HepG2 (cell line): Measurements from ENCODE around the gene FLOT2. TPM values are rescaled to one million over a fixed set of nuclear protein-coding genes. Genes with fewer than 3 reads are reported as not detected.

Experiments
- ATAC-seq: fragments of 200-7000 bp; cut with Tn5 transposase; 3 replicates; pipeline ENCODE4 v1.9.1; 2020; ENCODE audit warnings: mild to moderate bottlenecking, moderate library complexity
- BruUV-seq: library from RNA; stranded (reverse); fragments of 400-500 nt; replicated peaks from 2 replicates; lab custom pipeline; 2021; lab: Mats Ljungman, UMichigan
- CTCF ChIA-PET: fragments of 300-600 bp; formaldehyde crosslinking; extraction: SDS; loops from one replicate; lab custom pipeline; 2021; ENCODE audit warnings: low total read pairs, inconsistent platforms, low intra/inter-chr PET ratio; lab: Yijun Ruan, JAX
- POLR2A ChIA-PET: fragments of 350-600 bp; sonication (Branson Sonifier 250); formaldehyde crosslinking; loops from one replicate; lab custom pipeline; 2020; ENCODE audit warnings: antibody characterized with exemption, inconsistent platforms; lab: Yijun Ruan, JAX
- DNase-seq: peaks from one replicate; pipeline ENCODE4 v3.0.0-alpha.2; 2015; ENCODE audit warnings: low spot score
- FAIRE-seq: peaks from 3 replicates; lab custom pipeline; 2011; peaks lifted over from hg19 to GRCh38; lab: Jason Lieb, UNC
- H2AFZ ChIP-seq: one replicate; pipeline ENCODE4 v1.6.1; 2011; ENCODE audit warnings: low read length, inconsistent platforms
- H3K27ac ChIP-seq: fragments of 300-600 bp; 3 replicates; pipeline ENCODE4 v1.8.0; 2011; ENCODE audit warnings: mixed run types, mild to moderate bottlenecking, mixed read lengths, low read length, inconsistent platforms; ENCODE audit not compliant: insufficient read depth; ENCODE audit errors: extremely low read length
- H3K27me3 ChIP-seq, 2 experiments: fragments of 200-600 bp in 1 of 2; 2 replicates in 1 of 2; 3 replicates in 1 of 2; pipeline versions ENCODE4 v1.6.0 to v1.8.0; 2011; ENCODE audit warnings: low read length in 2 of 2, mild to moderate bottlenecking in 2 of 2, moderate library complexity in 2 of 2, inconsistent platforms in 1 of 2; ENCODE audit not compliant: insufficient read depth in 2 of 2, control insufficient read depth in 1 of 2
- H3K36me3 ChIP-seq, 2 experiments: fragments of 200-600 bp in 1 of 2; replicated peaks in 1 of 2; 2 replicates in 1 of 2; 3 replicates in 1 of 2; pipeline versions ENCODE4 v1.5.1 to v1.8.0; 2011; ENCODE audit warnings: low read length in 2 of 2, inconsistent platforms in 1 of 2; ENCODE audit not compliant: insufficient read depth in 2 of 2, control insufficient read depth in 1 of 2
- H3K4me1 ChIP-seq: 2 replicates; pipeline ENCODE4 v1.5.1; 2012; ENCODE audit warnings: low read length, inconsistent platforms; ENCODE audit not compliant: insufficient read depth
- H3K4me2 ChIP-seq: 2 replicates; pipeline ENCODE4 v1.6.0; 2011; ENCODE audit warnings: low read depth, low read length, inconsistent platforms
- H3K4me3 ChIP-seq, 3 experiments: fragments of 200-600 bp in 1 of 3; sonication (generic), shearing (Covaris generic) in 1 of 3; replicated peaks in 1 of 3; 2 replicates each; pipeline ENCODE4 v1.5.1; 2011 to 2016; ENCODE audit warnings: low read length in 3 of 3, inconsistent platforms in 2 of 3, low read depth in 2 of 3, mild to moderate bottlenecking in 2 of 3, control low read depth in 1 of 3, mixed read lengths in 1 of 3; ENCODE audit not compliant: insufficient read depth in 1 of 3
- H3K79me2 ChIP-seq: one replicate; pipeline ENCODE4 v1.6.1; 2011; ENCODE audit warnings: low read length, inconsistent platforms; ENCODE audit not compliant: insufficient read depth
- H3K9ac ChIP-seq: 2 replicates; pipeline ENCODE4 v1.6.0; 2011; ENCODE audit warnings: mild to moderate bottlenecking, low read depth, low read length, inconsistent platforms; ENCODE audit not compliant: insufficient read depth
- H3K9me3 ChIP-seq: 2 replicates; pipeline ENCODE4 v1.5.1; 2012; ENCODE audit warnings: mild to moderate bottlenecking, low read length
- H4K20me1 ChIP-seq: 2 replicates; pipeline ENCODE4 v1.6.0; 2011; ENCODE audit warnings: inconsistent platforms, mild to moderate bottlenecking, low read length, moderate library complexity; ENCODE audit not compliant: insufficient read depth
- ARNT ChIP-seq: fragments of 450-650 bp; IDR thresholded peaks from 2 replicates; pipeline ENCODE4 v1.6.1; 2017
- FLYWCH1 ChIP-seq: sonication (generic); formaldehyde crosslinking; IDR thresholded peaks from 2 replicates; pipeline ENCODE4 v1.8.1; 2023; ENCODE audit warnings: mild to moderate bottlenecking, missing genetic modification reagents
- KAT8 ChIP-seq: IDR thresholded peaks from 2 replicates; pipeline ENCODE4 v1.6.1; 2016; ENCODE audit warnings: missing genetic modification reagents, missing compliant biosample characterization
- PITX1 ChIP-seq: sonication (generic); formaldehyde crosslinking; IDR thresholded peaks from 2 replicates; pipeline ENCODE4 v1.5.1; 2020; ENCODE audit warnings: mild to moderate bottlenecking, missing genetic modification reagents
- POLR2A ChIP-seq, 2 experiments: IDR thresholded peaks; 2 replicates each; pipeline ENCODE4 v1.6.1; 2011; ENCODE audit warnings: low read depth in 2 of 2, low read length in 2 of 2, mild to moderate bottlenecking in 1 of 2, moderate library complexity in 1 of 2; ENCODE audit not compliant: insufficient read depth in 1 of 2
- POLR2G ChIP-seq: fragments of 200-400 bp; formaldehyde crosslinking; IDR thresholded peaks from 2 replicates; pipeline ENCODE4 v1.6.1; 2018; ENCODE audit warnings: mild to moderate bottlenecking, low read depth, low read length, moderate library complexity
- REPIN1 ChIP-seq: sonication (generic); formaldehyde crosslinking; IDR thresholded peaks from 2 replicates; pipeline ENCODE4 v1.8.0; 2022; ENCODE audit warnings: missing genetic modification reagents, low read depth, mild to moderate bottlenecking, borderline replicate concordance
- SOX5 ChIP-seq: IDR thresholded peaks from 2 replicates; pipeline ENCODE4 v1.6.1; 2016; ENCODE audit warnings: borderline replicate concordance
- TFAP4 ChIP-seq: sonication (generic); IDR thresholded peaks from 2 replicates; pipeline ENCODE4 v1.6.1; 2016; ENCODE audit warnings: low read depth, borderline replicate concordance
- ZNF274 ChIP-seq: sonication (generic); formaldehyde crosslinking; IDR thresholded peaks from 2 replicates; pipeline ENCODE4 v1.5.1; 2020; ENCODE audit warnings: mild to moderate bottlenecking, missing genetic modification reagents
- ZNF883 ChIP-seq: sonication (generic); formaldehyde crosslinking; IDR thresholded peaks from 2 replicates; pipeline ENCODE4 v1.5.1; 2020; ENCODE audit warnings: mild to moderate bottlenecking, missing genetic modification reagents; ENCODE audit errors: not compliant biosample characterization
- ZZZ3 ChIP-seq: sonication (generic); formaldehyde crosslinking; IDR thresholded peaks from 2 replicates; pipeline ENCODE4 v1.4.0; 2020; ENCODE audit warnings: missing genetic modification reagents, mild to moderate bottlenecking, borderline replicate concordance
- whole genome bisulfite sequencing: methylation state at CpG from one replicate; pipeline ENCODE4 v1.1.6; 2017; ENCODE audit warnings: low lambda C conversion rate; 5-methylcytosine and 5-hydroxymethylcytosine counted together
- in situ Hi-C: cut with HindIII; loops from 2 replicates; pipeline ENCODE4 v1.10.0; 2017; ENCODE audit warnings: low pct_unique_long_range_greater_than_20kb; ENCODE audit not compliant: extremely low pct_ligation_motif_present
- intact Hi-C: fragments of 100-400 bp; cut with micrococcal nuclease; formaldehyde crosslinking; loops from one replicate; pipeline ENCODE4 v1.10.0; 2022; ENCODE audit not compliant: unreplicated experiment
- polyA plus RNA-seq, 8 experiments: library from polyadenylated mRNA; depleted of rRNA in 3 of 8; stranded (reverse) in 7 of 8; unstranded in 1 of 8; fragments of >200 nt; fragmentation: Illumina TruSeq in 4 of 8; extraction: Trizol in 4 of 8; gene quantifications; 2 replicates each; pipeline versions ENCODE4 v1.2.1 to v1.2.3, GENCODE V29; 2011 to 2016; ENCODE audit warnings: low read depth in 4 of 8, missing spikeins in 1 of 8, mixed read lengths in 1 of 8; ENCODE audit not compliant: insufficient read depth in 1 of 8
- total RNA-seq, 5 experiments: library from RNA; depleted of rRNA; stranded (reverse); fragments of >200 nt; fragmentation: Illumina TruSeq; extraction: Trizol; gene quantifications; 2 replicates each; pipeline ENCODE4 v1.2.3, GENCODE V29; 2016; ENCODE audit warnings: low read depth in 1 of 5
- TF ChIP-seq, protein P1 (sequence below): sonication (generic); formaldehyde crosslinking; IDR thresholded peaks from 2 replicates; pipeline ENCODE4 v1.4.0; 2020; ENCODE audit warnings: missing genetic modification reagents
- TF ChIP-seq, protein P2 (sequence below): sonication (generic); formaldehyde crosslinking; IDR thresholded peaks from 2 replicates; pipeline ENCODE4 v1.4.0; 2020; ENCODE audit warnings: missing genetic modification reagents

The FLOT2 gene
- total and polyA plus RNA-seq, 2 of the 13 experiments (the other 11 are each of a cell fraction or from before 2014, with no cell fraction given): 54.3 to 54.5 TPM

DNA sequence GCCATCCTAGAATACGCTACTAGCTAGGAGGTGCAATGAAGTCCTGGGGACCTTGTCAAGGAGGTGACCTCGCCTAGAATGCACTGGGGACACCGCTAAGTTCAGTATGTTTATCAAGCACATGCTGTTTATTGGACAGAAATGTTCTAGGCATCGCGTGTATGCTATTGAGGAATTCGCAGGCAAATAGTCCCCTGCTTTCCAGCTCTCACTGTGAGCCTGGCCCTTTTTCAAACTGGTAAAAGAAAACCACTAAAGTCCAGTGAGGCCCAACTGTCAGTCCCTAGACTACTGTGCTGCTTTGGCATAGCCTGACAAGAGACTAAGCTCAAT is 53.8 kb downstream of the FLOT2 start:
- H2AFZ ChIP-seq: no peak overlapping the region
- ATAC-seq (no peak), DNase-seq (no peak), FAIRE-seq (no peak)
- peaks cover 30% of the 10 kb centered on the region for H3K79me2 ChIP-seq
- 56% methylated on average over 5 of the region's 6 CpGs for WGBS
- H3K27ac ChIP-seq: no peak overlapping the region
- H3K9ac ChIP-seq: no peak overlapping the region
- H3K9me3 ChIP-seq: no peaks in the 10 kb centered on the region
- ChIA-PET CTCF (no interaction called here), POLR2A (interaction anchor here (2.1 to 3.0 kb wide), 3 partner anchors 11 to 124 kb away, joined by 7 to 14 read pairs (median 10); partner anchors contain the start of genes ERAL1, RPL23A and TLCD1)
- in situ Hi-C loops: no loop called here
- no TSS peak for BruUV-seq
- H4K20me1 ChIP-seq: no peaks in the 10 kb centered on the region
- peaks cover 20% of the 10 kb centered on the region for H3K4me1 ChIP-seq
- no peak overlapping the region for H3K4me3 ChIP-seq
- no peaks in the 10 kb centered on the region for H3K36me3 ChIP-seq
- TF ChIP-seq ZNF883 (CRISPR knock-in tag): no peak
- TF ChIP-seq, protein P1, sequence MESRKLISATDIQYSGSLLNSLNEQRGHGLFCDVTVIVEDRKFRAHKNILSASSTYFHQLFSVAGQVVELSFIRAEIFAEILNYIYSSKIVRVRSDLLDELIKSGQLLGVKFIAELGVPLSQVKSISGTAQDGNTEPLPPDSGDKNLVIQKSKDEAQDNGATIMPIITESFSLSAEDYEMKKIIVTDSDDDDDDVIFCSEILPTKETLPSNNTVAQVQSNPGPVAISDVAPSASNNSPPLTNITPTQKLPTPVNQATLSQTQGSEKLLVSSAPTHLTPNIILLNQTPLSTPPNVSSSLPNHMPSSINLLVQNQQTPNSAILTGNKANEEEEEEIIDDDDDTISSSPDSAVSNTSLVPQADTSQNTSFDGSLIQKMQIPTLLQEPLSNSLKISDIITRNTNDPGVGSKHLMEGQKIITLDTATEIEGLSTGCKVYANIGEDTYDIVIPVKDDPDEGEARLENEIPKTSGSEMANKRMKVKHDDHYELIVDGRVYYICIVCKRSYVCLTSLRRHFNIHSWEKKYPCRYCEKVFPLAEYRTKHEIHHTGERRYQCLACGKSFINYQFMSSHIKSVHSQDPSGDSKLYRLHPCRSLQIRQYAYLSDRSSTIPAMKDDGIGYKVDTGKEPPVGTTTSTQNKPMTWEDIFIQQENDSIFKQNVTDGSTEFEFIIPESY (CRISPR knock-in tag): 0 out of 2 replicates have a peak, but pooled peaks have one; percentile 21
- no peak overlapping the region for H3K4me2 ChIP-seq
- no peaks in the 10 kb centered on the region; a peak in 1 of 5 replicates for H3K27me3 ChIP-seq
- intact Hi-C loops: loop anchor here (2.0 to 5.0 kb wide), 3 partner anchors 36 to 81 kb away; no protein-coding TSS in a partner anchor

DNA sequence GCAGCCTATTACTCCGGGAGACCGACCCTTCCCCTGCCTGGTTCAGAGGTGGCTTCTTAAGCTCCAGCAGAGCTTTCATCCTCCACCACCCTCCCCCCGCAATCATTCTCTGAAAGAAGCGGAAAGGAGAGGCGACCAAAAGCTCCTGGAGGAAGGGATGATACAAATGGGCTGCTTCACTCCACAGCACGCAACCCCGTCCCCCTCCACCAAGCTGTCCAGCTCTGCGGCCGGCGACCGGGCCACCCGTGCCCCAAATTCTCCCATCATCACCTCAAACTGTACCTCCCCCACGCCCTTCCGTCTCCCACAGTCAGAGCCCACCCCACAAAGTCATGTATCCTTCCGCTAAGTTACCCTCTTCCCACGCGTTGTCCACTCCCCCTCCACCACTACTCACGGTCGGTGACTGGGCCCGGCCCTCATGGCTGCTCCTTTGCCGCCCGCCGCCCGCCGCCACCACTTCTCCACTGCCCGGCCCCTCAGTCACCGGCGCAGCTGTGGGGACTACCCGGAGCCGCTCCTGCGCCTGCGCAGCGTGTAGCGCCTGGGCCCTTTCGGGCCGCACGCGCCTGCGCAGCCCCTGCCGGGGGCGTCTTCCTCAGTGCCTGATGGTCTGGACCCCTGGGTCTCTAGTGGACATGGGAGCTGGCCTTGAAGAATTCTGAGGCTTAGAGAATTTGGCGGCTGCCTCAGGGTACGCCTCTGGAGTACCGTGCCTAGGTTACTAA is 55.1 kb downstream of the FLOT2 start, which contains the start of gene FAM222B:
Gene FAM222B, minus strand, starts transcription at position 509 of the 731 bp plus-strand sequence. CDS start 76,123 bp downstream, outside the sequence.
- H2AFZ ChIP-seq: peak within 1 kb of the TSS; percentile 95
- WGBS: under 1% methylated on average over 38 of the region's 44 CpGs
- no peak for TF ChIP-seq SOX5 (CRISPR knock-in tag)
- TF ChIP-seq FLYWCH1: no peak
- TF ChIP-seq ZZZ3 (CRISPR knock-in tag): 0 out of 2 replicates have a peak, but pooled peaks have one; percentile 28
- TF ChIP-seq TFAP4: peak; percentile 73; the same call in 1 of the 2 replicates
- peak; percentile 58 to 79 for TF ChIP-seq POLR2A (IDR thresholded peaks at IDR 0.05; ENCODE audit: insufficient read depth in 1 of 2, low read depth in 2 of 2, low read length in 2 of 2)
- no peak for TF ChIP-seq ARNT
- TF ChIP-seq, protein P2, sequence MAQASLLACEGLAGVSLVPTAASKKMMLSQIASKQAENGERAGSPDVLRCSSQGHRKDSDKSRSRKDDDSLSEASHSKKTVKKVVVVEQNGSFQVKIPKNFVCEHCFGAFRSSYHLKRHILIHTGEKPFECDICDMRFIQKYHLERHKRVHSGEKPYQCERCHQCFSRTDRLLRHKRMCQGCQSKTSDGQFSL (CRISPR knock-in tag): 0 out of 2 replicates have a peak, but pooled peaks have one; percentile 16
- 0 out of 2 replicates have a peak, but pooled peaks have one; percentile 36 for TF ChIP-seq ZNF274 (CRISPR knock-in tag)
- 0 out of 2 replicates have a peak, but pooled peaks have one; percentile 55 for TF ChIP-seq KAT8 (CRISPR knock-in tag)
- TF ChIP-seq PITX1 (CRISPR knock-in tag): 0 out of 2 replicates have a peak, but pooled peaks have one; percentile 6
- TF ChIP-seq POLR2G: peak; percentile 83
- TF ChIP-seq REPIN1 (CRISPR knock-in tag): 0 out of 2 replicates have a peak, but pooled peaks have one; percentile 25

More for the DNA sequence above, 55.1 kb downstream of the FLOT2 start, which contains the start of gene FAM222B:
- no peaks in the 10 kb centered on the region; a peak in 1 of 5 replicates for H3K27me3 ChIP-seq
- peak within 1 kb of the TSS; percentile 59 for H3K27ac ChIP-seq
- H3K36me3 ChIP-seq: no peaks in the 10 kb centered on the region
- in situ Hi-C loops: no loop called here
- peak within 1 kb of the TSS; percentile 73 to 92 (median 74) for H3K4me3 ChIP-seq
- no peaks in the 10 kb centered on the region for H4K20me1 ChIP-seq
- no peaks in the 10 kb centered on the region for H3K9me3 ChIP-seq
- peaks cover 36% of the 10 kb centered on the region for H3K79me2 ChIP-seq
- H3K4me2 ChIP-seq: peak within 1 kb of the TSS; percentile 98
- H3K9ac ChIP-seq: peak within 1 kb of the TSS; percentile 86
- POLR2A ChIA-PET: interaction anchor here (0.5 to 3.0 kb wide), 21 partner anchors 11 to 452 kb away, joined by 3 to 14 read pairs (median 4); partner anchors contain the start of genes ERAL1, FLOT2, NUFIP2 and PHF12
- intact Hi-C loops: loop anchor here (2.0 to 5.0 kb wide), 3 partner anchors 35 to 80 kb away; no protein-coding TSS in a partner anchor
- FAIRE-seq (no peak), ATAC-seq (peak; percentile 98), DNase-seq (peak; percentile 79)
- peaks cover 20% of the 10 kb centered on the region for H3K4me1 ChIP-seq
- CTCF ChIA-PET: no interaction called here
- no TSS peak for BruUV-seq
